ENCODE results near the gene HGD. TPM values are rescaled to one million over a fixed set of nuclear protein-coding genes. Genes with fewer than 3 reads are reported as not detected.
A peak's percentile ranks its signal among the peaks of the same experiment; 100 is the strongest.

Gene HGD
- total and polyA plus RNA-seq, 2 donors (not counting 3 experiments of a cell fraction or from before 2014, with no cell fraction given) = 0.18 to 0.22 TPM

GRCh38 chr3:120596853-120597223 is 85.2 kb downstream of the HGD start:
- Histone ChIP-seq H3K9me3 (replicated peaks; ENCODE audit: control insufficient read depth, insufficient read depth, low read length) (no peaks in the 10 kb centered on the region), H3K27me3 (ENCODE audit: control insufficient read depth in 2 of 2, insufficient read depth in 2 of 2, low read length in 2 of 2) (no peaks in the 10 kb centered on the region), H3K36me3 (ENCODE audit: control insufficient read depth in 2 of 2, extremely low read depth in 1 of 2, insufficient read depth in 2 of 2, low read length in 2 of 2) (peaks cover 4 to 11% of the 10 kb centered on the region in 2 experiments), H2AFZ (ENCODE audit: low read depth, low read length) (no peak overlapping the region), H3K4me1 (ENCODE audit: control insufficient read depth, extremely low read depth, insufficient read depth, low read length) (peaks cover 6% of the 10 kb centered on the region), H3K4me2 (ENCODE audit: insufficient read depth, low read length) (peak overlapping the region; percentile 88), H3K9me1 (replicated peaks; ENCODE audit: control insufficient read depth, extremely low read depth, insufficient read depth, low read length) (no peaks in the 10 kb centered on the region), H4K20me1 (replicated peaks; ENCODE audit: control insufficient read depth, extremely low read depth, insufficient read depth, low read length) (no peaks in the 10 kb centered on the region), H3K4me3 (replicated peaks in 1 of 3; ENCODE audit: insufficient read depth in 1 of 3, low read depth in 1 of 3, low read length in 3 of 3) (peak overlapping the region; percentile 50 to 88 (median 81)), H3K27ac (ENCODE audit: insufficient read depth, low read depth, low read length) (peak overlapping the region; percentile 83), H3K9ac (replicated peaks; ENCODE audit: extremely low read depth, insufficient read depth, low read length) (peak overlapping the region; percentile 94), H3K79me2 (ENCODE audit: control insufficient read depth, insufficient read depth, low read length) (peaks cover 36% of the 10 kb centered on the region)
- dilution Hi-C loops (cut with MboI; ENCODE audit: extremely low pct_ligation_motif_present, low sequenced_read_pairs) = no loop called here
- DNase-seq (ENCODE audit: low read depth, low spot score) (no peak), FAIRE-seq (no peak)
- ChIA-PET CTCF (interaction anchor here (4.6 kb wide), 1 partner anchor 198 kb away, joined by 39 read pairs; no protein-coding TSS in a partner anchor), POLR2A (interaction anchor here (1.4 kb wide), 1 partner anchor 82 kb away, joined by 6 read pairs; no protein-coding TSS in a partner anchor)
- TF ChIP-seq GATA2 (IDR thresholded peaks at IDR 0.05; ENCODE audit: insufficient read depth, insufficient read length, low read depth, low read length) (no peak), JUN (IDR thresholded peaks at IDR 0.05; ENCODE audit: borderline replicate concordance, insufficient read depth, insufficient read length, low read depth) (no peak), EZH2 (IDR thresholded peaks at IDR 0.05; ENCODE audit: borderline replicate concordance, low read depth, low read length, severe bottlenecking) (no peak), MAX (IDR thresholded peaks at IDR 0.05; ENCODE audit: insufficient read depth, insufficient read length) (no peak), CTCF (IDR thresholded peaks at IDR 0.05; ENCODE audit: extremely low read depth in 1 of 2, insufficient read depth in 1 of 2, low read depth in 1 of 2, low read length in 2 of 2) (no peak), POLR2AphosphoS5 (IDR thresholded peaks at IDR 0.05; ENCODE audit: insufficient read depth, low read depth, low read length) (no peak), FOS (IDR thresholded peaks at IDR 0.05; ENCODE audit: borderline replicate concordance, insufficient read depth, low read length) (no peak), MYC (IDR thresholded peaks at IDR 0.05; ENCODE audit: low read depth, low read length) (no peak), POLR2A (IDR thresholded peaks at IDR 0.05; ENCODE audit: low read depth, low read length) (no peak)
- intact Hi-C loops (cut with micrococcal nuclease) = loop anchor here (1.0 to 2.0 kb wide), 4 partner anchors 38 to 198 kb away; partner anchors contain the start of genes GTF2E1 and RABL3
- BruUV-seq (replicated peaks) = no TSS peak
